ENCODE data around the gene C9orf43. TPM values are rescaled to one million over a fixed set of nuclear protein-coding genes. Genes with fewer than 3 reads are reported as not detected.
"Not testable (repeated sequence)": the region's sequence is repeated elsewhere in the genome, so short reads cannot be mapped to it uniquely, and the experiment has no call there.

The C9orf43 gene
- total RNA-seq, 2 donors from 2014 or later = 0.85 TPM; not detected in 1

- Histone ChIP-seq H3K4me3 (no peak overlapping the region), H3K27ac (no peak overlapping the region), H3K9me3 (no peaks in the 10 kb centered on the region), H3K36me3 (peaks cover 18% of the 10 kb centered on the region), H3K4me1 (ENCODE audit: control insufficient read depth in 1 of 2, low read depth in 2 of 2) (peaks cover 4 to 25% of the 10 kb centered on the region in 2 donors), H3K27me3 (replicated peaks; ENCODE audit: insufficient read depth) (no peaks in the 10 kb centered on the region)
- no peak for DNase-seq (ENCODE audit: low spot score)
- TF ChIP-seq, protein P1, sequence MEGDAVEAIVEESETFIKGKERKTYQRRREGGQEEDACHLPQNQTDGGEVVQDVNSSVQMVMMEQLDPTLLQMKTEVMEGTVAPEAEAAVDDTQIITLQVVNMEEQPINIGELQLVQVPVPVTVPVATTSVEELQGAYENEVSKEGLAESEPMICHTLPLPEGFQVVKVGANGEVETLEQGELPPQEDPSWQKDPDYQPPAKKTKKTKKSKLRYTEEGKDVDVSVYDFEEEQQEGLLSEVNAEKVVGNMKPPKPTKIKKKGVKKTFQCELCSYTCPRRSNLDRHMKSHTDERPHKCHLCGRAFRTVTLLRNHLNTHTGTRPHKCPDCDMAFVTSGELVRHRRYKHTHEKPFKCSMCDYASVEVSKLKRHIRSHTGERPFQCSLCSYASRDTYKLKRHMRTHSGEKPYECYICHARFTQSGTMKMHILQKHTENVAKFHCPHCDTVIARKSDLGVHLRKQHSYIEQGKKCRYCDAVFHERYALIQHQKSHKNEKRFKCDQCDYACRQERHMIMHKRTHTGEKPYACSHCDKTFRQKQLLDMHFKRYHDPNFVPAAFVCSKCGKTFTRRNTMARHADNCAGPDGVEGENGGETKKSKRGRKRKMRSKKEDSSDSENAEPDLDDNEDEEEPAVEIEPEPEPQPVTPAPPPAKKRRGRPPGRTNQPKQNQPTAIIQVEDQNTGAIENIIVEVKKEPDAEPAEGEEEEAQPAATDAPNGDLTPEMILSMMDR (IDR thresholded peaks at IDR 0.05) = no peak
- ATAC-seq (ENCODE audit: insufficient number of reproducible peaks, low FRiP score, low read depth) = no peak
Measured at GRCh38 chr9:113373256-113373655, 37.3 kb upstream of the C9orf43 start.

GRCh38 chr9:113373676-113374392, 36.7 kb upstream of the C9orf43 start:
- TF ChIP-seq, protein P1 (IDR thresholded peaks at IDR 0.05) = no peak
- no peaks in the 10 kb centered on the region for H3K27me3 ChIP-seq (replicated peaks; ENCODE audit: insufficient read depth)
- H3K9me3 ChIP-seq = no peaks in the 10 kb centered on the region
- H3K27ac ChIP-seq = no peak overlapping the region
- no peak for DNase-seq (ENCODE audit: low spot score)
- H3K36me3 ChIP-seq = peaks cover 18% of the 10 kb centered on the region
- H3K4me3 ChIP-seq = no peak overlapping the region
- ATAC-seq (ENCODE audit: insufficient number of reproducible peaks, low FRiP score, low read depth) = no peak
- H3K4me1 ChIP-seq (ENCODE audit: control insufficient read depth in 1 of 2, low read depth in 2 of 2) = peaks cover 4 to 25% of the 10 kb centered on the region in 2 donors

- Histone ChIP-seq H3K27me3 (replicated peaks; ENCODE audit: insufficient read depth) (no peaks in the 10 kb centered on the region), H3K9me3 (no peaks in the 10 kb centered on the region), H3K4me3 (peak overlapping the region; percentile 100), H3K27ac (no peak overlapping the region), H3K4me1 (ENCODE audit: control insufficient read depth in 1 of 2, low read depth in 2 of 2) (peaks cover 4 to 25% of the 10 kb centered on the region in 2 donors), H3K36me3 (peaks cover 18% of the 10 kb centered on the region)
- DNase-seq (ENCODE audit: low spot score) (no peak), ATAC-seq (ENCODE audit: insufficient number of reproducible peaks, low FRiP score, low read depth) (no peak)
- TF ChIP-seq, protein P1 (IDR thresholded peaks at IDR 0.05) = no peak
Measured at GRCh38 chr9:113375057-113376023, 35.2 kb upstream of the C9orf43 start.

GRCh38 chr9:113376634-113377567, 33.6 kb upstream of the C9orf43 start, which contains the start of gene HDHD3:
Gene HDHD3, minus strand, starts transcription at chr9:113376986. Its CDS starts 2,632 bp downstream, at chr9:113374354.
- peak within 1 kb of the TSS; percentile 77 to 79 for H3K27ac ChIP-seq
- peak within 1 kb of the TSS; percentile 100 for H3K4me3 ChIP-seq
- H3K4me1 ChIP-seq (ENCODE audit: control insufficient read depth in 1 of 2, low read depth in 2 of 2) = peaks cover 4 to 20% of the 10 kb centered on the region in 2 donors
- H3K36me3 ChIP-seq = peaks cover 18% of the 10 kb centered on the region
- no peaks in the 10 kb centered on the region for H3K27me3 ChIP-seq (replicated peaks; ENCODE audit: insufficient read depth)
- TF ChIP-seq, protein P1 (IDR thresholded peaks at IDR 0.05) = no peak
- DNase-seq (ENCODE audit: low spot score) (peak; percentile 31), ATAC-seq (ENCODE audit: insufficient number of reproducible peaks, low FRiP score, low read depth) (peak; percentile 77)
- no peaks in the 10 kb centered on the region for H3K9me3 ChIP-seq

- DNase-seq (ENCODE audit: low spot score); ATAC-seq (ENCODE audit: insufficient number of reproducible peaks, low FRiP score, low read depth); H3K27me3 ChIP-seq (replicated peaks; ENCODE audit: insufficient read depth); H3K36me3 ChIP-seq; H3K9me3 ChIP-seq; H3K27ac ChIP-seq; H3K4me3 ChIP-seq: not testable (repeated sequence)
- peaks cover 4 to 14% of the 10 kb centered on the region in 2 donors for H3K4me1 ChIP-seq (ENCODE audit: control insufficient read depth in 1 of 2, low read depth in 2 of 2)
Measured at GRCh38 chr9:113379094-113379828, 31.3 kb upstream of the C9orf43 start.

DNA sequence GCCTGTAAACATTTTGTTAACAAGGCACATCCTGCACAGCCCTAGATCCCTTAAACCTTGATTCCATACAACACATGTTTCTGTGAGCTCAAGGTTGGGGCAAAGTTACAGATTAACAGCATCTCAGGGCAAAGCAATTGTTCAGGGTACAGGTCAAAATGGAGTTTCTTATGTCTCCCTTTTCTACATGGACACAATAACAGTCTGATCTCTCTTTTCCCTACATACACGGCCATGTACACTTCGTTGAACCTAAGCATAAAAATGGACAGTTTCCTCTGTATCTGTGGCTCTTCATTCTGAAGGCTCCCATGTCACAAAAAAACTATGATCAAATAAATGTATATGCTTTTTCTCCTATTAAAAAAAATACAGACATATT, 30.7 kb upstream of the C9orf43 start:
- not testable (repeated sequence) for ATAC-seq (ENCODE audit: insufficient number of reproducible peaks, low FRiP score, low read depth); H3K27me3 ChIP-seq (replicated peaks; ENCODE audit: insufficient read depth); H3K27ac ChIP-seq

More for the DNA sequence above, 30.7 kb upstream of the C9orf43 start:
- not testable (repeated sequence) for DNase-seq (ENCODE audit: low spot score); H3K4me3 ChIP-seq; H3K36me3 ChIP-seq; H3K9me3 ChIP-seq
- peaks cover 4 to 14% of the 10 kb centered on the region in 2 donors for H3K4me1 ChIP-seq (ENCODE audit: control insufficient read depth in 1 of 2, low read depth in 2 of 2)
